ENCODE data around the gene SYNCRIP.
"Not testable (repeated sequence)": the region's sequence is repeated elsewhere in the genome, so short reads cannot be mapped to it uniquely, and the experiment has no call there.

SYNCRIP gene

GRCh38 chr6:85642774-85643536, at the start of gene SYNCRIP:
SYNCRIP (minus strand) TSS chr6:85642886; CDS start chr6:85641439, 1,447 bp downstream.
- DNase-seq: peak; percentile 96 to 98

- no peak for DNase-seq
These were observed 48.8 kb upstream of the SYNCRIP start for GRCh38 chr6:85691478-85691877.

GRCh38 chr6:85690071-85690470, 47.4 kb upstream of the SYNCRIP start:
- no peak for DNase-seq

GRCh38 chr6:85685713-85686112, 43.0 kb upstream of the SYNCRIP start:
- DNase-seq: no peak

- no peak for DNase-seq
These were observed 42.1 kb upstream of the SYNCRIP start for GRCh38 chr6:85684809-85685171.

GRCh38 chr6:85684133-85684808, 41.6 kb upstream of the SYNCRIP start:
- no peak for DNase-seq

- not testable (repeated sequence) for DNase-seq
These were observed 39.2 kb upstream of the SYNCRIP start for GRCh38 chr6:85681899-85682298.

- no peak for DNase-seq
These were observed 37.7 kb upstream of the SYNCRIP start for GRCh38 chr6:85680388-85680787.

- no peak for DNase-seq
These were observed 36.9 kb upstream of the SYNCRIP start for GRCh38 chr6:85679445-85680123.

GRCh38 chr6:85678602-85679444, 36.1 kb upstream of the SYNCRIP start:
- peak; percentile 97 to 98 for DNase-seq

- peak in 1 of 2 experiments; percentile 51 for DNase-seq
These were observed 35.4 kb upstream of the SYNCRIP start for GRCh38 chr6:85678026-85678601.

- DNase-seq: peak in 1 of 2 experiments; percentile 44
These were observed 34.7 kb upstream of the SYNCRIP start for GRCh38 chr6:85677234-85677956.

- no peak for DNase-seq
These were observed 33.5 kb upstream of the SYNCRIP start for GRCh38 chr6:85676086-85676729.

- DNase-seq: no peak
These were observed 32.5 kb upstream of the SYNCRIP start for GRCh38 chr6:85675030-85675819.

GRCh38 chr6:85674604-85675003, 31.9 kb upstream of the SYNCRIP start:
- DNase-seq: no peak

- no peak for DNase-seq
These were observed 30.8 kb upstream of the SYNCRIP start for GRCh38 chr6:85673198-85674139.

- DNase-seq: no peak
These were observed 29.9 kb upstream of the SYNCRIP start for GRCh38 chr6:85672623-85673022.

GRCh38 chr6:85672050-85672449, 29.4 kb upstream of the SYNCRIP start:
- no peak for DNase-seq

GRCh38 chr6:85670573-85670972, 27.9 kb upstream of the SYNCRIP start:
- DNase-seq: no peak

Measured in NCI-H524 (cell line).